Glomerular visceral epithelial cell (primary cell): ENCODE results near the gene GRIK4.

Experiments
- DNase-seq: peaks from one replicate; pipeline ENCODE4 v3.0.0-alpha.2; 2016; ENCODE audit errors: extremely low spot score

The GRIK4 gene

GRCh38 chr11:120510406-120511115 lies 987 bp upstream of the GRIK4 start:
- DNase-seq, result no peak

DNA sequence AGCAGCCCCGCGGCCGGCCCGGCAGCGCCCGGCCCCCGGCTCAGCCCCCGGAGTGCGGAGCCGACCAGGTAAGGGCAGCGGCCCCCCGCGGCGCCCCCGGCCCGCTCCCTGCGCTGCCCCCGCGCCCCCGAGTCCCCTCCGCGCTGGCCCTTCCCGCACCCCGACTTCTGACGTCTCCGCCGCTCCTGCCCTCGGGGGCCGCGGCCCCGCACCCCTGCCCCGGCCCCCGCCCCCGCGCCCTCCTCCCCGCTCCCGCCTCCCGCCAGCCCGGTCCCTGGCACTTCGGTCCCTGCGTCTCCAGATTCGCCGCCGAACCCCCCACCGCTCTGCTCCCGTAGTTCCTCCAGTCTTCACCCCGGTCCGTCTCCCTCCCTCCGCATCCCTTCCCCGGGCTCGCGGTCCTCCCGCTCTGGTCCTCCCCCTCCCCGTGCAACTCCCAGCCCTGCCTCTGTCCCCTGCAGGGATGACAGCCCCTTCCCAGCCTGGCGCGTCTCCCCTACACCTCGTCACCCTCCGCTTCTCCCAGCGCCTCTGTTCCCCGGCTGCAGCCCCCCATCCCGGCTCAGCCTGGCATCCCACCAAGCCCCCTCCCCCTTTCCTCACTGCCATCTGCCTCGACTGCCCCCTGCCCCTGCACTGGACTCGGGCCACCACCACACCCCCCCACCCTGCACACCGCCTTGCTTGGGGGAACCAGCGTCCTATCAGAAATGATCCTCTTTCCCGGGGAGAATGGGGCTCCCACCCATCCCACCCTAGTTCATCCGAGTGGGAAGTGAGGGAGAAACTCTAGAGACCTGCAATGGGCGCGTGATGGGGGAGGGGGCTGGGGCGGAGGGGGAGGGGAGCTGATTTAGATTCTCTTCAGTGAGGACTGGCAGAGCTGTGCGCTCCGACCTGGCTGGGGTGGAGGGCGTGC lies 531 bp downstream of the GRIK4 start:
- no peak for DNase-seq

DNA sequence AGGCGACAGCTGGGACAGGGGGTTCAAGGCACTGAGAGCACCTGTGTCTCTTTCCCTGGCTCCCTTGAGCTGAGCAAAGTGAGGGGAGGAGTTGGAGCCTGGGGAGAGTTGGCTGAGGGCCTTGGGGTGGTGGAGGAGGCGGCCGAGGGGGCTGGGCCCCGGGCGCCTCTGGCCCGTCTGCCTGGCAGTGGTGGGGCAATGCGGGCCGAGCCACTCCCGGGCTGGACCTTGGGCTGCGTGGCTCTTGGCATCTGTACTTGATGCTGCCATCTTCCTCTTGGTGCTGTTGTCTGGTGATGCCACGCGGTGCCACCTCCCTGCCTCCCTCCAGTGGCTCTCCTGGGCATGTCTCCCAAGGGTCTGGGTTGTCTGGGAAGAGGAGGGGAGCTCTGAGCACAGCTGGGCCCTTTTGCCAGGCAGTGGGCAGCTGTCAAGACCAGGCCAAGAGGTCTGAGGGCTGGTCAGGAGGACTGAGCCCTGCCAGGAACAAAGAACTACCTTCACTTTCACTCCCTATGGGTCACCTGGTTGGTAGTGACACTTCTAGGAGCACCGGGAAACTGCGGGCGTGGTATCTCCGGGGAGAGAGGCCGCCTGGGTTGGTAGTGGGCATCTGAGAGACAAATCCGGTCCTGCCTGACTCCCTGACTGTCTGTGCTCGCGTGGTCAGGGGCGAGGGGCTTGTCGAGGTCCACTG lies 1.3 kb downstream of the GRIK4 start:
- no peak for DNase-seq

DNA sequence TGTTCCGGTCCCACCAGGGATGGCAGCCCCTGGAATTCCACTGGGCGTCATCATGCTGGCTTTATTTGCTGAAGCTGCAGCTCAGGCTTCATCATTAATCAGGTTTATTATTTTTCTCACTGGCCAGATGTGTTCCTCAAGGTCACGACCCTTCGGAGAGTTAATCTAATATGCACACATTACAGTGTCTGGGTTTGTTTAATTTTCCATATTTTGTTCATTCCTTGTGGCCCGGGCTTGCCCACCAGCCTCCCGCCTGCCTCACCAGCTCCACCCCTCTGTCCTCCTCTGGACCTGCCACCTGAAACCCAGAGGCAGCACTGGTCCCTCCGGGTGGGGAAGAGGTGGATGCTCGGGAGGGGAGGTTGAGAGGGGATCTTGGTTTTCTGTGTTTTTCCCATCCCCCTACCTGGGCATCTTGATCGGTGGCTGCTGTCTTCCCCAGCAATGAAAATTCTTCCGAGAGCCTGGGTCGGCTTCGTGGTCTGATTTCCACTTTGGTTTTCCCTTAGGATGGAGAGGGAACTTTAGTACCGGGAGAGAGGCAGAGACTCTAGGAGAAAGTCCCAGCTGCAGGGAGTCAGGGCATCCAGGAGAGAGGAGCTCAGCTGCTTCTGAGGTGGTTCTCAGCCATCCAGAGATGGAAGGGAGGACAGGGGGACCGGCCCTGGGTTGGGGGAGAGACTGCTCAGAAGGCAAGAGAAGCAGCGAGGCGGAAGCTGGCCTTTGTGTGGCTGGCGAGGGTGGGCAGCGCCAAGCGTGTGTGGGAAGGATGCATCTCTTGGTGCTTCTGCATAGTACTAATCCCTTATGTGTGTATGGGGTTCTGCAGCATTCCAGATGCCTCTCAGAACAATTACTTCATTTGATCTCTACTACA lies 2.1 kb downstream of the GRIK4 start:
- DNase-seq, result no peak

DNA sequence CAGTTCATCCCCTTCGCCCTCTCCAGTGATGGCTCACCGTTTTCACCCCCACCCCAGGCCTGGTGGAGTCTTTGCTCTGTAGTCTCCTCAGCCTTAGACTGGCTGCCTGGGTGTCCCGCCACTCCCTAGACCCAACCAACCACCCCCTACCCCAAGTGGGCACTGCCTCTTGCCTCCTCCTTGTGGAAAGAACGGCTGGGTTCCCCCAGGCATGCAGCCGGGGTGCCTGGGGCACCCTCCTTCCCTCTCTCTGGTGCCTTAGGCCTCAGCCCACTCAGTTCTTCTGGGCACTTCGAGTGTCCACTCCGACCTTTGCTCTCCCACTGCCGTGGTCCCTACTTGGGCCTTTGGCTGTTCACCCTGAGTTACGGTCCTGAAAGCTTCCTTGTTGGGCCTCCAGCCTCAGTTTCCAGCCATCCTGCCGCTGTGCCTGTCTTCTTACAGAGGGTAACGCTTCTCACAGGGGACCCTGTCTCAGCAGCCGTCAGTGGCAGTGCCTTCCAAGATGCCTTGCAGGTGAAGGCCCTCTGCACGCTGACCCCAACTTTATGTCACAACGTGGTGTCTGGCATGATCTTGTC lies 3.1 kb downstream of the GRIK4 start:
- no peak for DNase-seq

DNA sequence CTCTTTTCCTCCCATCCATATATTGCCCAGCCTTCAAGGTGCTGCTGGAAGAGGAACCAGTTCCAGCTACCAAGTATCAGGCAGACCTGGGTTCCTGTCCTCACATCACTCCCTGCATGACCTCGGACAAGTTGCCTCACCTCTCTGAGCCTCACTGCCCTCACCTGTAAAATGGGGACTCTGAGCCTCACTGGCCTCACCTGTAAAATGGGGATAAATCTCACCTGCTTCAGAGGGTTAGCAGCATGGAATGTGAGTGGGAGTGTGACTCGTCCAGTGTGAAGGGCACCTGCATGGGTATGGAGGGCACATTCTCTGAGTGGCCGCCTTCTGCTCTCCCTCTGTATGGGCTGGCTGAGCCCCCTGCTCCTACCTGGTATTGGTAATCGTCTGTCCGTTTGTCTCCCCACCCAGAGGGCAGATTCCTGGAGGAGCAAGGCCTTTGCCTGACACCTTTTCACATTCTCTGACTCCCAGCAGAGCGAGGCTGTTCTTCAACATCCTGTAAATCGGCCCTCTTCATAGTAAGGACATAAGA lies 3.7 kb downstream of the GRIK4 start:
- DNase-seq, result no peak

- DNase-seq, result no peak
These were observed 5.2 kb downstream of the GRIK4 start for GRCh38 chr11:120516461-120517389.

- peak; percentile 34 for DNase-seq
These were observed 5.8 kb downstream of the GRIK4 start for GRCh38 chr11:120517390-120517761.

DNA sequence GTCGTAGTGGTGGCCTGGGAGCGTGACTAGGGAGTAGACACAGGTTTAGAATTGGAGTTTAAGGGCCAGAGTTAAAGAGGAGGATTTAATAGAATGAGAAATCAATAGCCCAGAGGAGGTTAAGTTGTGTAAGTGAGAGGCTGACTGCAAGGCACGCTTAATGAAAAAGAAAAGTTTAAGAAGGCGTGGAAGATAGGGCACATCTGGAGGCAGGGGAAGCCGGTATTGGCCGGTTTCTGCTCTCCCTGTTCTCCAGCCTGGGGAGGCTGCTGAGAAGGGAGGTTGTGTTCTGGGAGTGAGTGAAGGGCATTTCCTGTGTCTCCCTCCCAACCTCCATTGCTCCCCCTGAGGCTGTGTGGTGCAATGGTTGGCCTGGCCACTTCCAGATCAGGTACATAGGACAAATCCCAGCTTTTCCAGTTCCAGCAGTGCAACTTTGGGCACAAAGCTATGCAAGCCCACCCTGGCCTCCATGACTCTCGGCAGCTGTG lies 6.3 kb downstream of the GRIK4 start:
- no peak for DNase-seq

DNA sequence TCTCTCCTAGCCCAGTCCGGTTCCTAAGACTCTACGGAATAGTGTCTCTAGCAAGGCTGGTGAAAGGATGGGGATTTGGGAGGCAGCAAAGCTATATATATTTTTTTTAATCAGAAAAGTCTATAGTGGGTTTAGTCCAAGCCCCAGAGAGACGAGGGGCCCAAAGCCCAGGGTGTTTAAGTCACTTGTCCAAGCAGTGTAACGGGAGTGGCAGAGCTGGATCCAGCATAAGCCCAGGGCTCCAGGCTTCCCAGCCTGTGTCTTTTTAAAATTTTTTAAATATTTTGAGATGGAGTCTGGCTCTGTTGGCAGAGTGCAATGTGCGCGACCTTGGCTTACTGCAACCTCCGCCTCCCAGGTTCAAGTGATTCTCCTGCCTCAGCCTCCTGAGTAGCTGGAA lies 6.8 kb downstream of the GRIK4 start:
- DNase-seq, result no peak

DNA sequence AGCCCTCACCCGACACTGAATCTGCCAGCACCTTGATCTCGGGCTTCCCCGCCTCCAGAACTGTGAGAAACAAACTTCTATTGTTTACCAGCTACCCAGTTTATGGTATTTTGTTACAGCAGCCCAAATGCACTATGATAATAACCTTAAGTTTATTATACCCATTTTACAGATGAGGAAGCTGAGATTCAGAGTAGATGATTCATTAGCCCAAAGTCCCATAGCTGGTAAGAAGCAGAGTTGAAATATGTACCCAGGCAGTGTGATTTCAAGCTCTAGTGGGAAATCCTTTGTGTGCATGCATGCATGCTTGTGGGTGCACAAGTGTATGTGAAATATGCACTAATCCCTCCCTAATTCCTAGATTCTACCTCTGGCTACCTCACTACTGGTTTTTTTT lies 7.9 kb downstream of the GRIK4 start:
- DNase-seq, result no peak

DNA sequence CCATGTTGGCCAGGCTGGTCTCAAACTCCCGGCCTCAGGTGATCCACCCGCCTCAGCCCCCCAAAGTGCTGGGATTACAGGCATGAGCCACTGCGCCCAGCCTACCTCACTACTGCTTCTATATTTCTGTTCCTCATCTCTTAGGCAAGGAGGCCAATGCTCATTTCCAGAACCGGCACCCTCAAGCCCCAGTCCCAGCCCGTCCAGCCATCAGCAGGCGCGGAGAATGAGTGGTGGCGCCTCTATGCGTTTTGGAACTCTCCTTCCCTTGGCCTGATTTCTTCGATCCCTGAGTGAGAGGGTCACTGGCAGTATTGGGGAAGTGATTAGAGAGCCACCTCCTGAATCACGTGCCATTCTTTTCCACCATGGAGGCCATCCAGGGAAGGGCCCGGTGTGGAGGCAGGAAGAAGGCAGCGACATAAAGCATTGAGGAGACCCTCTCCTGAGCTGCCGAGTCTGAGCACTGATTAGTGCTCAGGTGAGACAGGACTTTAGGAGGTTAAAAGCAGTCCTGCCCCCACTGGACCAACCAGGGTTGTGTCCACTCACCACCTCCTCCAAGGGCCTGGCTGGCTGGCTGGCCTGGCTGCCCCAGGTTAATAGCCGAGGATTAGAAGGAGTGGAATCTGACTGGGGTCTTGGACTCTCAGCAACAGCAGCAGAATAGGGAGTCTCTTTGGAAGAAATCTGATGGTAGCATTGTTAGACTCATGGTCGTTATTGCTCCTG lies 8.7 kb downstream of the GRIK4 start:
- DNase-seq, result no peak

GRCh38 chr11:120521176-120521575 lies 9.6 kb downstream of the GRIK4 start:
- no peak for DNase-seq

GRCh38 chr11:120522021-120522420 lies 10.5 kb downstream of the GRIK4 start:
- DNase-seq, result no peak

DNA sequence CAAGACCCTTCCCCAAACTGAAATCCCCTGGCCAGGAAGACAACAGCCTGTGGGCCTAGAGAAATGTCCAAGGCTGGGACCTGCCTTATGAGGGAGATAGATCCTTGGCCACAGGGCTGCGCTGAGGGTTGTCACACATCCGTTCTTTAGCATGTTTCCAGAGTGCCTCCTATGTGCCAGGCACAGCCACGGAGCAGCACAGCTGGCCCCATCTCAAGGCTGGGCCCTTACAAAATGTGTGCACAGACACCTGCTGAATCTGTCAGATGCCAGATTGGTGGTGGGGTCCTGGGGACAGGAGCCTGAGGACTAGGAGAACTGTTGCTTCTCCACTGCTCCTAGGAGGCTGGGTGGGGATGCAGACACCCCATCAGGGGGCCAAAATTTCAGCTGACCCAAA lies 11.2 kb downstream of the GRIK4 start:
- no peak for DNase-seq

- DNase-seq, result no peak
These were observed 11.6 kb downstream of the GRIK4 start for GRCh38 chr11:120523196-120523595.

- DNase-seq, result no peak
These were observed 13.1 kb downstream of the GRIK4 start for GRCh38 chr11:120524536-120525085.
